MM.1S (cell line): Measurements from ENCODE around the gene GOSR2.

Experiments
- DNase-seq: peaks from one replicate; pipeline ENCODE4 v3.0.0-alpha.2; 2015
- H2AFZ ChIP-seq: fragments of 300-600 bp; sonication (generic); 2 replicates; pipeline ENCODE4 v1.6.0; 2016; ENCODE audit warnings: antibody characterized with exemption, low read length
- H3F3A ChIP-seq: fragments of 300-600 bp; sonication (generic); 2 replicates; pipeline ENCODE4 v1.6.1; 2016; ENCODE audit warnings: mild to moderate bottlenecking, antibody characterized with exemption, low read length, moderate library complexity, mixed read lengths; ENCODE audit not compliant: insufficient read depth
- H3K27ac ChIP-seq: fragments of 300-600 bp; sonication (generic); 2 replicates; pipeline ENCODE4 v1.5.1; 2016; ENCODE audit warnings: mild to moderate bottlenecking, low read length
- H3K27me3 ChIP-seq: fragments of 300-600 bp; sonication (generic); replicated peaks from 2 replicates; pipeline ENCODE4 v1.6.0; 2016; ENCODE audit warnings: low read length; ENCODE audit not compliant: insufficient read depth
- H3K36me3 ChIP-seq: fragments of 300-600 bp; sonication (generic); replicated peaks from 2 replicates; pipeline ENCODE4 v1.6.1; 2016; ENCODE audit warnings: mild to moderate bottlenecking, low read length, mixed read lengths; ENCODE audit not compliant: insufficient read depth
- H3K4me1 ChIP-seq: fragments of 300-600 bp; sonication (generic); 2 replicates; pipeline ENCODE4 v1.6.1; 2016; ENCODE audit warnings: low read length, mixed read lengths
- H3K4me2 ChIP-seq: fragments of 300-600 bp; sonication (generic); 2 replicates; pipeline ENCODE4 v1.6.0; 2016; ENCODE audit warnings: low read depth, low read length
- H3K4me3 ChIP-seq: fragments of 300-600 bp; sonication (generic); 2 replicates; pipeline ENCODE4 v1.5.1; 2016; ENCODE audit warnings: low read length, mixed read lengths
- H3K79me2 ChIP-seq: fragments of 300-600 bp; sonication (generic); 2 replicates; pipeline ENCODE4 v1.6.1; 2016; ENCODE audit warnings: mixed run types, low read length, mixed read lengths
- H3K9ac ChIP-seq: fragments of 300-600 bp; sonication (generic); 2 replicates; pipeline ENCODE4 v1.6.1; 2016; ENCODE audit warnings: low read length, mixed read lengths
- H3K9me2 ChIP-seq: fragments of 300-600 bp; sonication (generic); replicated peaks from 2 replicates; pipeline ENCODE4 v1.6.1; 2016; ENCODE audit warnings: mild to moderate bottlenecking, low read length, mixed read lengths; ENCODE audit not compliant: insufficient read depth
- H3K9me3 ChIP-seq: fragments of 300-600 bp; sonication (generic); replicated peaks from 2 replicates; pipeline ENCODE4 v1.6.1; 2016; ENCODE audit warnings: mild to moderate bottlenecking, low read length, mixed read lengths; ENCODE audit not compliant: insufficient read depth
- H4K20me1 ChIP-seq: fragments of 300-600 bp; sonication (generic); 2 replicates; pipeline ENCODE4 v1.6.1; 2016; ENCODE audit warnings: mild to moderate bottlenecking, low read length, moderate library complexity, mixed read lengths; ENCODE audit not compliant: insufficient read depth
- EZH2 ChIP-seq: fragments of 300-600 bp; sonication (generic); optimal IDR thresholded peaks from 2 replicates; pipeline ENCODE3; 2017; ENCODE audit warnings: low read depth, mild to moderate bottlenecking, antibody characterized with exemption, low read length, mixed read lengths
- EZH2phosphoT487 ChIP-seq: fragments of 300-600 bp; sonication (generic); IDR thresholded peaks from 2 replicates; pipeline ENCODE4 v1.6.1; 2018; ENCODE audit warnings: antibody characterized with exemption, low read length
- TF ChIP-seq, protein P1 (sequence below): fragments of 300-600 bp; sonication (generic); IDR thresholded peaks from 2 replicates; pipeline ENCODE4 v1.5.1; 2016; ENCODE audit warnings: antibody characterized with exemption, low read length, mixed read lengths

The GOSR2 gene

DNA sequence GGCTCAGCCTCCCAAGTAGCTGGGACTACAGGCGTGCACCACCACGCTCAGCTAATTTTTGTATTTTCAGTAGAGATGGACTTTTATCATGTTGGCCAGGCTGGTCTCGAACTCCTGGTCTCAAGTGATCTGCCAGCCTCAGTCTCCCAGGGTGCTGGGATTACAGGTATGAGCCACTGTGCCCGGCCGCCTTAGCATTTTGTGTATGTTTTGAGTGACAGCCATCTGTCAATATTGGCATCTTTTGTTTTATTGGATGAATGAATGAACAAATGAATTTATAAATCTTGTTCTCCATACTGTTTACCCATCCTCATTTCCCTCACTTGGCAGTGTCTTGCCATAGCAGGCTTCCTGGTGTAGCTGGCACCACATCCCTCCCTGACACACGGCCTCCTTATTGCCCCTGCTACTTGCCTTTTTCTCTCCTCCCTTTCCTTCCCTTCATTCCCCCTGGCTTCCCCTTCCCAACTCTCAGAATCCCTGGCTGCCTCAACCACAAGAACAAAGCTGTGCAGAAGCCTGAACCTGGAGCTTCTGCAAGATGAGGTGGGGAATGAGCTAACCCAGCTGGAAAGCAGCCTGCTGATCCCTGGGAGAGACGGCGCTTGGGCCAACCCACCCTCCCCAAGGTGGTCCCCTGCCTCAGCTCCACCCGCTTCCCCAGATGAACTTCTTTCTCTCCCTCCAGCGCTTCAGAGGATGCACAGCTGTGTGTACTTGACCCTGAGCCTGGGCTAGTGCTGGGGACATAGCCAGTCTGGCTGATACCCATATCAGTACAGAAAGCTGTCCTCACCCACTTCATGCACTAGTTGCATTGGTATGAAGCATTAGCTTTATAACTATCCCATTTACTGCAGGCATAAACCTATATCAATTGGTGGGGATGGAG, 37.3 kb upstream of the GOSR2 start:
- H3K36me3 ChIP-seq = no peaks in the 10 kb centered on the region
- no peaks in the 10 kb centered on the region for H3K9me2 ChIP-seq
- no peak overlapping the region for H3K4me2 ChIP-seq
- H3K4me1 ChIP-seq = no peaks in the 10 kb centered on the region
- H3K79me2 ChIP-seq = no peaks in the 10 kb centered on the region
- H3K4me3 ChIP-seq = no peak overlapping the region
- no peaks in the 10 kb centered on the region for H4K20me1 ChIP-seq
- DNase-seq = no peak
- H3K27me3 ChIP-seq = no peaks in the 10 kb centered on the region
- no peaks in the 10 kb centered on the region for H3K9me3 ChIP-seq
- no peak overlapping the region for H3K27ac ChIP-seq
- H3K9ac ChIP-seq = no peak overlapping the region
- H3F3A ChIP-seq = no peaks in the 10 kb centered on the region
- TF ChIP-seq EZH2 = no peak
- no peak for TF ChIP-seq EZH2phosphoT487
- TF ChIP-seq, protein P1, sequence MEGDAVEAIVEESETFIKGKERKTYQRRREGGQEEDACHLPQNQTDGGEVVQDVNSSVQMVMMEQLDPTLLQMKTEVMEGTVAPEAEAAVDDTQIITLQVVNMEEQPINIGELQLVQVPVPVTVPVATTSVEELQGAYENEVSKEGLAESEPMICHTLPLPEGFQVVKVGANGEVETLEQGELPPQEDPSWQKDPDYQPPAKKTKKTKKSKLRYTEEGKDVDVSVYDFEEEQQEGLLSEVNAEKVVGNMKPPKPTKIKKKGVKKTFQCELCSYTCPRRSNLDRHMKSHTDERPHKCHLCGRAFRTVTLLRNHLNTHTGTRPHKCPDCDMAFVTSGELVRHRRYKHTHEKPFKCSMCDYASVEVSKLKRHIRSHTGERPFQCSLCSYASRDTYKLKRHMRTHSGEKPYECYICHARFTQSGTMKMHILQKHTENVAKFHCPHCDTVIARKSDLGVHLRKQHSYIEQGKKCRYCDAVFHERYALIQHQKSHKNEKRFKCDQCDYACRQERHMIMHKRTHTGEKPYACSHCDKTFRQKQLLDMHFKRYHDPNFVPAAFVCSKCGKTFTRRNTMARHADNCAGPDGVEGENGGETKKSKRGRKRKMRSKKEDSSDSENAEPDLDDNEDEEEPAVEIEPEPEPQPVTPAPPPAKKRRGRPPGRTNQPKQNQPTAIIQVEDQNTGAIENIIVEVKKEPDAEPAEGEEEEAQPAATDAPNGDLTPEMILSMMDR = no peak
- no peak overlapping the region for H2AFZ ChIP-seq

DNA sequence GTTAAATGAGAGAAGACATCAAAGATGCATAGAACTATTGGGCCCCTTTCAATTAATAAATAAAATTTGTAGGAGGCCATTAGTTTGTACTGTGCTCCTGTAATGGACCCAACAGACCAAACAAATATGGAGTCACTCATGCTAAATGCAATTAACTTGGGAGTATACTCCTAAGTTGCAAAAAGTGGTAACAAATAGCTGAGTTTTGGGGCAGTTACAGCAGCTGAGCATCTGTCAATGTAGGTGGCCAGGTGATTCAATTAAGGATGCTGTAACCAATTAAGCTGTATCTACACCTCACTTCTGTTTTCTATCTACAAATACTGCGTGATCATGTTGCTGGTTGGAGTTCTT, 36.7 kb upstream of the GOSR2 start:
- Histone ChIP-seq H3K4me1 (no peaks in the 10 kb centered on the region), H3K4me2 (no peak overlapping the region), H3K9me2 (no peaks in the 10 kb centered on the region), H2AFZ (no peak overlapping the region), H3K36me3 (no peaks in the 10 kb centered on the region), H3K79me2 (no peaks in the 10 kb centered on the region), H4K20me1 (no peaks in the 10 kb centered on the region), H3F3A (no peaks in the 10 kb centered on the region), H3K9ac (no peak overlapping the region), H3K27me3 (no peaks in the 10 kb centered on the region), H3K4me3 (no peak overlapping the region), H3K27ac (no peak overlapping the region), H3K9me3 (no peaks in the 10 kb centered on the region)
- DNase-seq = no peak
- TF ChIP-seq EZH2phosphoT487 = no peak
- TF ChIP-seq, protein P1 = no peak
- no peak for TF ChIP-seq EZH2

DNA sequence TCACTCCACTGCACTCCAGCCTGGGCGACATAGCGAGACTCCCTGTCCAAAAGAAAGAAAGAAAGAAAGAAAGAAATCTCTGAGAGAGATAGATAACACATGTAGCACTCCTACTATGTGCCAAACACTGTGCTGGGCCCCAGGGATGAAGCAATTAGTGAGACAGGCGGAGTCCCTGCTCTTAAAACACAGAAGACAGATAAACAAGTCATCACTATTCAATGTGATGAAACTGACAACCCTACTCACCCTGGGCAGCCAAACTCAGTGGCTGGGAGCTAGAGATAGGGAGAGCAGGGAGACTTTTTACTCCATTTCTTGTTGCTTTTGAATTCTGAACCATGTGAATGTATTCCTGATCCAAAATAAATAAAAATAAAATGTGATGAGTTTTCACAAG, 35.2 kb upstream of the GOSR2 start:
- Histone ChIP-seq H3K9me3 (no peaks in the 10 kb centered on the region), H3F3A (no peaks in the 10 kb centered on the region), H3K36me3 (no peaks in the 10 kb centered on the region), H3K4me3 (no peak overlapping the region), H3K27me3 (no peaks in the 10 kb centered on the region), H3K79me2 (no peaks in the 10 kb centered on the region), H3K4me1 (no peaks in the 10 kb centered on the region), H3K27ac (no peak overlapping the region), H3K9ac (no peak overlapping the region), H3K9me2 (no peaks in the 10 kb centered on the region), H4K20me1 (no peaks in the 10 kb centered on the region), H2AFZ (no peak overlapping the region), H3K4me2 (no peak overlapping the region)
- TF ChIP-seq, protein P1 = no peak
- no peak for TF ChIP-seq EZH2
- no peak for TF ChIP-seq EZH2phosphoT487
- DNase-seq = no peak
